SKM-1 (cell line): ENCODE measurements around the gene STMN1.

Experiments
- DNase-seq: peaks from one replicate; lab custom pipeline; 2025; ENCODE audit not compliant: unreplicated experiment; lab: John Stamatoyannopoulos, UW

Gene STMN1

GRCh38 chr1:25922056-25922970, 16.1 kb upstream of the STMN1 start:
- DNase-seq = no peak

GRCh38 chr1:25918615-25919014, 12.4 kb upstream of the STMN1 start:
- no peak for DNase-seq

- DNase-seq = no peak
Measured at GRCh38 chr1:25917996-25918395, 11.8 kb upstream of the STMN1 start.

- no peak for DNase-seq
Measured at GRCh38 chr1:25916460-25916859, 10.2 kb upstream of the STMN1 start.

GRCh38 chr1:25914074-25914995, 8.1 kb upstream of the STMN1 start:
- DNase-seq = no peak

DNA sequence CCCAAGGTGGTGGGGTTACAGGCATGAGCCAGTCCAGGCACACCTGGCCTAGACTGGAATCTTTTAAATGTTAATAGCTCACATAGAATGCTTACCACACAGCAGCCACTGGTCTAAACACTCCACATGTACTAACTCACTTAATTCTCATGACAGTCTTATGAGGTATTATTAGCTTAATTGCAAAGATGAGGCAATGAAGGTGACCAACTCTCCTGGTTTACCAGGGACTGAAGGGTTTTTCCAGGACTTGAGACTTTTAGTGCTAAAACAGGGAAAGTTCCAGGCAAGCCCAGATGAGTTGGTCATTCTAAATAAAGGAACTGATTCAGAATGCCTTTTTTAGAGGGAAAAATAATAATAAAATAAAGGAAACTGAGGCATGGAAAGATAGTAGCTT, 7.0 kb upstream of the STMN1 start:
- no peak for DNase-seq

DNA sequence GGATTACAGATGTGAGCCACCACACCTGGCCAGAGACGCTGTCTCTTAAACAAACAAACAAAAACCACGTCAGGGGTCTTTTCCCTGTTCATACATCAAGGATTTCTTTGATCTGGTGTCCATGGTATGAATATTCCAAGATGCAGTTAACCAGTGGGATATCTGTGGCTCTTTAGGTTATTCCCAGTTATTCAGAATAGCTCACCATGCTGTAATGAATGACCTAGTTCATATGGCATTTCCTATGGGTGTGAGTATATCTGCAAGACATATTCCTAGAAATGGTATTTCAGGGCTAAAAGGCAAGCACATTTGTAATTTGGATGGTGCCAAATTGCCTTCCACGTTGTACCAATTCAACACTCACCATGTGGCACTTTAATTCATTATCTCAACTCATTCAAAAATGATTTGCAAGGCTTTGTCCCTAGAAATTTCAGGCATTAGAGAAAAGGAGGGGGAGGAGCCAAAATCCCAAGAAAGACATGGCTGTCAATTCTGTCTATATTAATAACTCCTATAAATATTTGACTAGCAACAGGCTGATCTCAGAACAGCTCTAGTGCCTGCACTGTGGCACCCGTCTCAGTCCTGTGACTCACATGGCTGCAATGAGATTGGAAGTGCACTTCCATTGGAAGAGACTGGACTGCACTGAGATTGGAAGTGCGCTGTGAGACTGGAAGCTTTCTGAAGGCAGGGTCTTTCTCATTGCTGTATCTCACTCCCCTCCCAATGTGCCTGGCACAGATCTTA, 6.0 kb upstream of the STMN1 start:
- no peak for DNase-seq

DNA sequence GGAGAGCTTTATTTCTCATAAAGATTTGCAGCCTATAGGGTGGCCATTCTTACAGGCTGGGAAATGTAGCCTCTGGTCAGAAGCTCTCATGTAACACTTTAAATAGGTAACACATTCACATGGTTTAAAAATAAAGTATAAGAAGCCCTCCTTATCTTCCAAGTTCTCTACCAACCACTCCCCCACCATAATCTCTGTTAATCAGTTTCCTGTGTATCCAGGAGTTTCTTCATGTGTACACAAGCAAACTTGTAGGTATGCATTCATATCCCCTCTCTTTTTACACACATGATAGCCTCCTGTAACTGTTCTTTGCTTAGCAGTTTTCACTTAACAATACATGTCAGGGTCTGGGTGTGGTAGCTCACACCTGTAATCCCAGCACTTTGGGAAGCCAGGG, 4.9 kb upstream of the STMN1 start:
- no peak for DNase-seq

- no peak for DNase-seq
Measured at GRCh38 chr1:25909040-25909439, 2.8 kb upstream of the STMN1 start.

DNA sequence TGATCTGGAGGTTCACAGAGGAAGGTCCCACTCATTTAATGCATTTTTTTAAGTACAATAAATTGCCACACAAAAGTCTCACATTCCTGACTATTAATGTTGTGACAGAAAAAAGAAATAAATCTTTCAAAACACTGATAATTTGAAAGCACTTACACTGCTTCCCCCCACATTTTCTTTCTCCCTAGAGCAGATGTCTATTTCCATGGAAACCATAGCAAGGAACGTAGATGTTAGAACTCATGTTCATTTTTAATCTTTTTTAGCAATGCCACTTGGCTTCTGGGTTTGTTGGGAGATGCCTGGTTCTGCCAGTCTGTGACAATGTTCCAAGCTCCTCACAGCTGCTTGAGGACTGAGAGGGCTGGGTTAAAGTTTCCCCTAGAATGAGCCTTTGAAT, 1.9 kb upstream of the STMN1 start:
- no peak for DNase-seq

- no peak for DNase-seq
Measured at GRCh38 chr1:25907601-25908000, 1.4 kb upstream of the STMN1 start.

DNA sequence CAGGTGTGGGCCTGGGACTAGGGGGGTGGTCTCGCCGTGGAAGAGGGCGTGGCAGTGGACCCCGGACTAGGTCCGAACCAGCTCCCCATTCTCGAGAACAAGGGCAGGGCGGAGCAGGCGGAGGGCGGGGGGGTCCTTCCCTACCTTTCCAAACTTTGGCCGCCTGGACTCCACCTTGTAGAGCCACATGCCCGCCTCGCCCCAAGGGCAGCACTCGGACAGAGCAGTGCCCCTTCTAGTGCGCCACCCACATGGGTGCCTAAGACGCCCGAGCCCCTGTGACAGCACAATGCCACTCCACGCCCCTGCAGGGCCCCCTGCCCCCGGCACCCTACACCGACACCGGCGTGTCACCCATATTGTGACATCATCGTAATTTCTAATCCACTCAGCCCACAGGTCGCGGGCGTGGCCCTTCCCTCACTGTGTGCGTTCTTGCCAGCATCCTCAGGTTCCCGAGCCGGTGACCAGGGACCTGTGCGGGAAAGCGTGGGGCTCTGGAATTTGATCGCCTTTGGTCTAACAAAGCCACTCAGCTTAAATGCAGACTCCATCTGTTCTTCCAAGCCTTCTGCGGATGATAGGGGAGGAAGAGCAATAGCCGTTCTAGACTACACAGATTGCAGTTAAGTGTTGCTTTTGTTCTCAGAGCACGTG, 553 bp upstream of the STMN1 start:
- no peak for DNase-seq

DNA sequence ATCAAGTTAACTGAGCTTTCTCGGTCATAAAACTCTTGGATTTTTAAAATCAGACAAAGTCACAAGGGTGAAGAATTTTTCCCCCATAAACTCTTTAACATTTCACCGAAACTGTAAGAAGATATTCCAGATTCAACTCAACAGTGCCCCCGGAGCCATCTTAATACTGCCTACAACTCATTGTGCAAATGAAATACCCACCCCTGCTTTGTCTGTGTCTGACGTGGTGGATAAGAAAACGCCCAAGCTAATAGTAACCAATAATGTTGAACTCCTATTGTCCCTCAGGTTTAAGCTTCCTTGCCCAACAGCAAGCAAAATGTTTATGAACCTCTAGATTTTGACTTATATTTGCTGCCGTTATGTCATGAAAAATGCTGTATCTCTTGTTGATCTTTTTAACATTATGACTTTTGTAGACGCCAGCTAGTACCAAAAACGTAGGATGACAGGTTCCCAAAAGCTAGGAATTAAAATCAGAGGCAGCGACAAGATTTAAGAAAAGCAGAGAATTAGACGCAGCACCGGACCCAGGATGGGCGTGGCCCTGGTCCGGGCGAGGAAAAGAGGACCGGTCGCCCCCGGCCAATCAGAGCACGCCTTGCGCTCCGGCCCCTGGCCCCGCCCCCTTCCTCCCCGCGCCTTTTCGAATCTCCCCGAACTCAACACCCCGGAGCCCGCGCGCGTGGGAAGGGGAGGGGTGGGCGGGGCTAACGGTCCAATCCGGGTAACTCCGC, 1.1 kb downstream of the STMN1 start:
- peak; percentile 81 for DNase-seq

DNA sequence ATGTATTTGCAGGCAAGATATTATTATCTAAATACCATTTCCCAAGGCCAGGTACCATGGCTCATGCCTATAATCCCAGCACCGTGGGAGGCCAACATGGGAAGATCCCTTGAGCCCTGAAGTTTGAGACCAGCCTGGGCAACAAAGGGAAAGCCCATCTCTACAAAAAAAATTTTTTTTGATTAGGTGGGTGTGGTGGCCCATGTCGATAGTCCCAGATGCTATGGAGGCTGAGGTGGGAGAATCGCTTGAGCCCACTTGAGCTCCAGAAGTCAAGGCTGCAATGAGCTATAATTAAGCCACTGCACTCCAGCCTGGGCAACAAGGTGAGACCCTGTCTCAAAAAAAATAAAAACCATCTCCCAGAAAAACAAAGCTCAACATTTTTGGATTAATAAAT, 2.2 kb downstream of the STMN1 start:
- no peak for DNase-seq

DNA sequence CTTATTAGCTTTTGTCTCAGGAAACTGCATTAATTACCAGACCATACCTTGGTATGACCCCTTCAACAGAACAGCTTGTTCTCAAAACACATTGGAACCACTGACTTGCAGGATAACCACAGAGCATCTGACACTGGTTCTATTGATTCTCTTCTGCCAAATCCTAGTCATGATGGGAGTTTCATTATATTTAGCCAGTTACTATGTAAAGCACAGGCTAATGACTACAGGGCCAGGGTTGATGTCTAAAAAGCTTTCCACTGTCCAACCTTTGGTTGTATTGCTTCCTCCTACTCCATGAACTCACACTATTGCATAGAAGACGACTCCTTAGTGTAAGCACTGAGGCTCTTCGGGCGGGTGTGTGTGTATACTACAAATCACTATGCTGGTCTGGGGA, 3.8 kb downstream of the STMN1 start:
- DNase-seq = no peak

- no peak for DNase-seq
Measured at GRCh38 chr1:25900219-25900618, 6.0 kb downstream of the STMN1 start.

GRCh38 chr1:25899792-25900191, 6.4 kb downstream of the STMN1 start:
- no peak for DNase-seq

DNA sequence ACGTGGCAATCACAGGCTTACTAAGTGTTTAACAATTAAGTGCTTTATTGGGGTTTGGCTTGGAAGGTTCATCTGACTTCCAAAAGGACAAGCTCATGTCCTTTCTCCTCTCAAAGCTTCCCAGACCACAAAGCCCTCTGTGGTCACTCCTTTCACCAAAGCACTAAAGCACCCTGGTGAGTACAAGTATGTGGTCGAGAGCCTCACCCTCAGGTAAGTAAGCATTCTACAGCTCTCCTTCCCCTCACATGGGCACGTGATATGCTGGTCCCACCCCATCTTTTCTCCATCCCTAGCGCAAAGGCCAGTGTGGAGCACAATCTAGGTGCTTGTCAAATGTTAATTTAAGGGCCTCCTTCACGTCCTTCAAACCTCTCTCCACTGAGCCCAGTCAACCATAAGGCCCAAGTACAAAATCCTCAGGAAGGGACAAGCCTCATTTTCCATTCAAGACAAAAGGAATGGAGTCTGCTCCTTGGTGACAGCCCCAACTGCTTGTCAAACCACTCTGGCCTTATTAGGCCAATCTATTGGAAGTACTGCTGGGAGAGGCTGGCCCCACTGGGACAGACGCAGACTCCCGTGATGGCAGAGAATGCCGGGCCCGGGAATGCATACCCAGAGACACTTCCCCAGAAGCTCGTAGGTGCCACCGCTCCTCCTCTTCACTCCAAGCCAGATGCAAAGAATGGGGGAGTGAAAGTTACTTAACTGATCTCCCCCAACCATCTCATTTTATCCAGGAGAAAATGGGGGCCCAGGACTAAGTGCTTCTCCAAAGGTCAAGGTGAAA, 7.8 kb downstream of the STMN1 start:
- no peak for DNase-seq

- DNase-seq = no peak
Measured at GRCh38 chr1:25897754-25898153, 8.5 kb downstream of the STMN1 start.
